GM23338 (cell line): ENCODE measurements around the gene FHIT. TPM values are rescaled to one million over a fixed set of nuclear protein-coding genes. Genes with fewer than 3 reads are reported as not detected.

Source experiments
- ATAC-seq: fragments of 200-7000 bp; cut with Tn5 transposase; 3 replicates; pipeline ENCODE4 v1.9.1; 2020
- DNase-seq: peaks from one replicate; pipeline ENCODE4 v3.0.0-alpha.2; 2015; ENCODE audit warnings: low spot score
- H2AFZ ChIP-seq: fragments of 200-600 bp; sonication (generic); 2 replicates; pipeline ENCODE4 v1.8.0; 2016; ENCODE audit warnings: antibody characterized with exemption, mild to moderate bottlenecking, moderate library complexity
- H3F3A ChIP-seq: fragments of 200-600 bp; sonication (generic); replicated peaks from 2 replicates; pipeline ENCODE4 v1.8.0; 2017; ENCODE audit warnings: antibody characterized with exemption, mixed run types, low read depth
- H3K27ac ChIP-seq: fragments of 200-600 bp; sonication (generic); 2 replicates; pipeline ENCODE4 v1.6.1; 2016; ENCODE audit warnings: low read depth
- H3K27me3 ChIP-seq: fragments of 200-600 bp; sonication (generic); 2 replicates; pipeline ENCODE4 v1.8.0; 2016; ENCODE audit warnings: mild to moderate bottlenecking, mixed run types, moderate library complexity; ENCODE audit not compliant: insufficient read depth
- H3K36me3 ChIP-seq: fragments of 200-600 bp; sonication (generic); 2 replicates; pipeline ENCODE4 v1.8.0; 2016; ENCODE audit warnings: mild to moderate bottlenecking; ENCODE audit not compliant: insufficient read depth
- H3K4me1 ChIP-seq: fragments of 200-600 bp; sonication (generic); 2 replicates; pipeline ENCODE4 v1.8.0; 2016; ENCODE audit warnings: mild to moderate bottlenecking, moderate library complexity; ENCODE audit not compliant: insufficient read depth
- H3K4me2 ChIP-seq: fragments of 200-600 bp; sonication (generic); 2 replicates; pipeline ENCODE4 v1.7.1; 2017; ENCODE audit warnings: mixed run types
- H3K4me3 ChIP-seq: fragments of 200-600 bp; sonication (generic); 2 replicates; pipeline ENCODE4 v1.6.1; 2016; ENCODE audit warnings: mixed run types
- H3K79me2 ChIP-seq: fragments of 200-600 bp; sonication (generic); replicated peaks from 2 replicates; pipeline ENCODE4 v1.8.0; 2017; ENCODE audit warnings: mild to moderate bottlenecking; ENCODE audit not compliant: insufficient read depth
- H3K9me2 ChIP-seq: fragments of 200-600 bp; sonication (generic); 2 replicates; pipeline ENCODE4 v1.8.0; 2017; ENCODE audit not compliant: insufficient read depth
- H4K20me1 ChIP-seq: fragments of 200-600 bp; sonication (generic); replicated peaks from 2 replicates; pipeline ENCODE4 v1.8.0; 2017; ENCODE audit warnings: mild to moderate bottlenecking; ENCODE audit not compliant: insufficient read depth
- H3K27ac Mint-ChIP-seq: 2 replicates; pipeline ENCODE4 v1.8.0; 2020; ENCODE audit warnings: inconsistent platforms, mild to moderate bottlenecking, moderate library complexity, mixed read lengths
- H3K27me3 Mint-ChIP-seq: 3 replicates; pipeline ENCODE4 v1.8.0; 2022; ENCODE audit warnings: low read depth, mild to moderate bottlenecking, moderate library complexity, mixed read lengths, inconsistent platforms; ENCODE audit not compliant: insufficient read depth, poor library complexity
- H3K36me3 Mint-ChIP-seq: 3 replicates; pipeline ENCODE4 v1.8.0; 2021; ENCODE audit warnings: low read depth, mild to moderate bottlenecking, inconsistent platforms, moderate library complexity, mixed read lengths
- H3K4me1 Mint-ChIP-seq: 3 replicates; pipeline ENCODE4 v1.8.0; 2020; ENCODE audit warnings: mild to moderate bottlenecking, inconsistent platforms, mixed read lengths
- H3K4me3 Mint-ChIP-seq: 3 replicates; pipeline ENCODE4 v1.8.0; 2021; ENCODE audit warnings: moderate library complexity, mild to moderate bottlenecking, inconsistent platforms, mixed read lengths
- H3K9me3 Mint-ChIP-seq: 3 replicates; pipeline ENCODE4 v1.8.0; 2020; ENCODE audit warnings: moderate library complexity, mild to moderate bottlenecking, inconsistent platforms, mixed read lengths
- CREB1 ChIP-seq: fragments of 250-450 bp; sonication (Bioruptor Pico); IDR thresholded peaks from 2 replicates; pipeline ENCODE4 v1.5.0; 2020; ENCODE audit warnings: low read depth, mild to moderate bottlenecking, moderate library complexity
- ETS1 ChIP-seq: IDR thresholded peaks from 2 replicates; pipeline ENCODE4 v1.6.1; 2016; ENCODE audit warnings: antibody characterized with exemption
- JUNB ChIP-seq: IDR thresholded peaks from one replicate; pipeline ENCODE4 v1.6.1; 2016; ENCODE audit warnings: antibody characterized with exemption; ENCODE audit not compliant: unreplicated experiment
- NANOG ChIP-seq: IDR thresholded peaks from 2 replicates; pipeline ENCODE4 v1.6.1; 2016; ENCODE audit warnings: antibody characterized with exemption, borderline replicate concordance
- POLR2AphosphoS5 ChIP-seq: IDR thresholded peaks from 2 replicates; pipeline ENCODE4 v1.6.1; 2016; ENCODE audit warnings: antibody characterized with exemption, low read depth
- REST ChIP-seq: IDR thresholded peaks from one replicate; pipeline ENCODE4 v1.6.1; 2018; ENCODE audit warnings: antibody characterized with exemption; ENCODE audit not compliant: unreplicated experiment
- STAT1 ChIP-seq: IDR thresholded peaks from one replicate; pipeline ENCODE4 v1.6.1; 2016; ENCODE audit warnings: antibody characterized with exemption; ENCODE audit not compliant: unreplicated experiment
- ZNF462 ChIP-seq: fragments of 250-450 bp; sonication (Bioruptor Pico); IDR thresholded peaks from 2 replicates; pipeline ENCODE4 v1.5.0; 2020; ENCODE audit warnings: mild to moderate bottlenecking, moderate library complexity
- polyA plus RNA-seq: library from polyadenylated mRNA; unstranded; fragments of >200 nt; fragmentation: Nextera tagmentation; extraction: Ambion mirVana; gene quantifications from 2 replicates; pipeline ENCODE4 v1.2.1, GENCODE V29; 2016
- total RNA-seq: library from RNA; depleted of rRNA; stranded (reverse); fragments of >200 nt; shearing (Covaris generic); gene quantifications from 2 replicates; pipeline ENCODE4 v1.2.3, GENCODE V29; 2014

The FHIT gene
- total and polyA plus RNA-seq, 2 experiments from 2014 or later = 3.0 to 8.3 TPM

- TF ChIP-seq ZNF462 (CRISPR knock-in tag) = no peak
- TF ChIP-seq JUNB = no peak
- TF ChIP-seq ETS1 = no peak
- TF ChIP-seq CREB1 = no peak
Measured at GRCh38 chr3:59813148-59813538, 1438.1 kb downstream of the FHIT start (continued).

GRCh38 chr3:59812237-59813147 is 1438.8 kb downstream of the FHIT start:
- Mint-ChIP-seq H3K4me3 (peak overlapping the region; percentile 26; the same call in 2 of the 3 replicates), H3K9me3 (0 out of 3 replicates have a peak, but pooled peaks cover 2% of the 10 kb centered on the region), H3K4me1 (peaks cover 45% of the 10 kb centered on the region), H3K27me3 (peaks cover 16% of the 10 kb centered on the region), H3K27ac (no peak overlapping the region), H3K36me3 (peaks cover 4% of the 10 kb centered on the region; the same call in 1 of the 3 replicates)
- no peak for TF ChIP-seq ETS1
- no peak for TF ChIP-seq REST
- no peak for TF ChIP-seq CREB1
- TF ChIP-seq NANOG = peak; percentile 19; the same call in 1 of the 2 replicates
- no peak for TF ChIP-seq STAT1
- TF ChIP-seq POLR2AphosphoS5 = no peak
- H3K27me3 ChIP-seq = no peaks in the 10 kb centered on the region
- no peaks in the 10 kb centered on the region for H4K20me1 ChIP-seq
- ATAC-seq = no peak; the same call in 1 of the 3 replicates
- H3K36me3 ChIP-seq = no peaks in the 10 kb centered on the region
- no peak overlapping the region for H2AFZ ChIP-seq
- DNase-seq = peak; percentile 41
- H3K9me2 ChIP-seq = 0 out of 2 replicates have a peak, but pooled peaks cover 8% of the 10 kb centered on the region
- H3K4me2 ChIP-seq = peak overlapping the region; percentile 42
- 0 out of 2 replicates have a peak overlapping the region, but pooled peaks have one; percentile 21 for H3K4me3 ChIP-seq
- H3K4me1 ChIP-seq = peaks cover 30% of the 10 kb centered on the region
- no peaks in the 10 kb centered on the region for H3K79me2 ChIP-seq
- no peaks in the 10 kb centered on the region for H3F3A ChIP-seq
- no peak overlapping the region for H3K27ac ChIP-seq
